SK-N-SH treated with all-trans-retinoic acid at 6 μM for 48 hours (cell line): ENCODE results near the gene WWTR1.

Experiments
- ATAC-seq: fragments of 200-7000 bp; cut with Tn5 transposase; 3 replicates; pipeline ENCODE4 v1.9.1; 2020; ENCODE audit warnings: mild to moderate bottlenecking, moderate library complexity
- ARNTL ChIP-seq: fragments of 450-650 bp; formaldehyde crosslinking; IDR thresholded peaks from 2 replicates; pipeline ENCODE4 v1.5.0; 2020; ENCODE audit warnings: low read depth, mild to moderate bottlenecking, moderate library complexity, borderline replicate concordance
- BACH2 ChIP-seq: fragments of 250-450 bp; sonication (Bioruptor Pico); IDR thresholded peaks from 2 replicates; pipeline ENCODE4 v1.9.0; 2021; ENCODE audit warnings: mild to moderate bottlenecking, borderline replicate concordance
- CREB5 ChIP-seq: fragments of 250-450 bp; sonication (Bioruptor Pico); IDR thresholded peaks from 2 replicates; pipeline ENCODE4 v1.5.1; 2020; ENCODE audit warnings: low read depth, mild to moderate bottlenecking, moderate library complexity
- CSDC2 ChIP-seq: fragments of 250-450 bp; sonication (Bioruptor Pico); IDR thresholded peaks from 2 replicates; pipeline ENCODE4 v1.5.0; 2020; ENCODE audit warnings: mild to moderate bottlenecking, moderate library complexity
- ESRRG ChIP-seq: fragments of 250-450 bp; sonication (Bioruptor Pico); IDR thresholded peaks from 2 replicates; pipeline ENCODE4 v1.6.1; 2021; ENCODE audit warnings: mild to moderate bottlenecking
- GLIS3 ChIP-seq: fragments of 250-450 bp; sonication (Bioruptor Pico); IDR thresholded peaks from 2 replicates; pipeline ENCODE4 v1.5.0; 2020; ENCODE audit warnings: mild to moderate bottlenecking, moderate library complexity
- ISL1 ChIP-seq: fragments of 250-450 bp; sonication (Bioruptor Pico); IDR thresholded peaks from 2 replicates; pipeline ENCODE4 v2.1.2; 2022; ENCODE audit warnings: mild to moderate bottlenecking, moderate library complexity
- OSR1 ChIP-seq: fragments of 250-450 bp; sonication (Bioruptor Pico); IDR thresholded peaks from 2 replicates; pipeline ENCODE4 v1.8.0; 2022; ENCODE audit warnings: moderate library complexity, mild to moderate bottlenecking, inconsistent platforms
- PATZ1 ChIP-seq: fragments of 250-450 bp; sonication (Bioruptor Pico); IDR thresholded peaks from 2 replicates; pipeline ENCODE4 v1.8.0; 2020; ENCODE audit warnings: mild to moderate bottlenecking, moderate library complexity, borderline replicate concordance
- POU6F1 ChIP-seq: fragments of 250-450 bp; sonication (Bioruptor Pico); IDR thresholded peaks from 2 replicates; pipeline ENCODE4 v1.8.0; 2021; ENCODE audit warnings: low read depth, mild to moderate bottlenecking, moderate library complexity, borderline replicate concordance
- PPARA ChIP-seq: fragments of 250-450 bp; sonication (Bioruptor Pico); IDR thresholded peaks from 2 replicates; pipeline ENCODE4 v1.5.0; 2020; ENCODE audit warnings: mild to moderate bottlenecking, borderline replicate concordance
- RARB ChIP-seq: fragments of 250-450 bp; sonication (Bioruptor Pico); IDR thresholded peaks from 2 replicates; pipeline ENCODE4 v1.8.0; 2021; ENCODE audit warnings: mild to moderate bottlenecking, moderate library complexity
- SNAI2 ChIP-seq: fragments of 250-450 bp; sonication (Bioruptor Pico); IDR thresholded peaks from 2 replicates; pipeline ENCODE4 v1.5.0; 2020; ENCODE audit warnings: mild to moderate bottlenecking, moderate library complexity
- TCF4 ChIP-seq: fragments of 250-450 bp; sonication (Bioruptor Pico); IDR thresholded peaks from 2 replicates; pipeline ENCODE4 v1.8.0; 2021; ENCODE audit warnings: mild to moderate bottlenecking, moderate library complexity, borderline replicate concordance
- TOX ChIP-seq: fragments of 250-450 bp; sonication (Bioruptor Pico); IDR thresholded peaks from 2 replicates; pipeline ENCODE4 v1.8.0; 2021; ENCODE audit warnings: mild to moderate bottlenecking, moderate library complexity, borderline replicate concordance
- TSHZ2 ChIP-seq: fragments of 250-450 bp; sonication (Bioruptor Pico); IDR thresholded peaks from 2 replicates; pipeline ENCODE4 v1.5.0; 2020; ENCODE audit warnings: mild to moderate bottlenecking, moderate library complexity
- ZC3H10 ChIP-seq: fragments of 250-450 bp; sonication (Bioruptor Pico); IDR thresholded peaks from 2 replicates; pipeline ENCODE4 v1.5.1; 2021; ENCODE audit warnings: mild to moderate bottlenecking, moderate library complexity
- ZFP3 ChIP-seq: fragments of 250-450 bp; sonication (Bioruptor Pico); IDR thresholded peaks from 2 replicates; pipeline ENCODE4 v1.5.0; 2020; ENCODE audit warnings: mild to moderate bottlenecking, moderate library complexity
- ZFP30 ChIP-seq: fragments of 450-650 bp; formaldehyde crosslinking; IDR thresholded peaks from 2 replicates; pipeline ENCODE4 v1.5.0; 2022; ENCODE audit warnings: mild to moderate bottlenecking, moderate library complexity
- ZNF565 ChIP-seq: fragments of 450-650 bp; formaldehyde crosslinking; conservative IDR thresholded peaks from 2 replicates; pipeline ENCODE4 v1.5.0; 2020; ENCODE audit warnings: low read depth, mild to moderate bottlenecking, moderate library complexity
- ZNF70 ChIP-seq: fragments of 450-650 bp; formaldehyde crosslinking; IDR thresholded peaks from 2 replicates; pipeline ENCODE4 v1.5.0; 2020; ENCODE audit warnings: mild to moderate bottlenecking, moderate library complexity
- ZNF8 ChIP-seq: fragments of 450-650 bp; formaldehyde crosslinking; IDR thresholded peaks from 2 replicates; pipeline ENCODE4 v1.5.0; 2020; ENCODE audit warnings: mild to moderate bottlenecking, moderate library complexity

Gene WWTR1

GRCh38 chr3:149494759-149495580 is 162.9 kb downstream of the WWTR1 start:
- no peak for TF ChIP-seq ISL1 (CRISPR knock-in tag)
- TF ChIP-seq ZNF565 (CRISPR knock-in tag): no peak
- no peak for TF ChIP-seq RARB (CRISPR knock-in tag)
- no peak for TF ChIP-seq ZNF70 (CRISPR knock-in tag)
- no peak for TF ChIP-seq CREB5 (CRISPR knock-in tag)
- TF ChIP-seq BACH2: no peak
- TF ChIP-seq PPARA (CRISPR knock-in tag): no peak
- no peak for TF ChIP-seq GLIS3 (CRISPR knock-in tag)
- TF ChIP-seq OSR1: no peak
- TF ChIP-seq CSDC2: no peak
- TF ChIP-seq POU6F1 (CRISPR knock-in tag): no peak
- TF ChIP-seq TOX (CRISPR knock-in tag): no peak
- no peak for TF ChIP-seq ZC3H10
- TF ChIP-seq TCF4 (CRISPR knock-in tag): no peak
- no peak for TF ChIP-seq ZFP3 (CRISPR knock-in tag)
- TF ChIP-seq ESRRG (CRISPR knock-in tag): no peak
- no peak for TF ChIP-seq ZNF8 (CRISPR knock-in tag)
- no peak for TF ChIP-seq SNAI2 (CRISPR knock-in tag)
- TF ChIP-seq PATZ1 (CRISPR knock-in tag): no peak
- peak; percentile 74 for ATAC-seq

GRCh38 chr3:149494022-149494758 is 163.6 kb downstream of the WWTR1 start:
- ATAC-seq: peak; percentile 93
- TF ChIP-seq TOX (CRISPR knock-in tag): no peak
- no peak for TF ChIP-seq ARNTL (CRISPR knock-in tag)
- no peak for TF ChIP-seq BACH2
- TF ChIP-seq ZNF565 (CRISPR knock-in tag): no peak
- TF ChIP-seq ZFP30 (CRISPR knock-in tag): no peak
- no peak for TF ChIP-seq SNAI2 (CRISPR knock-in tag)
- TF ChIP-seq ESRRG (CRISPR knock-in tag): no peak
- TF ChIP-seq OSR1: no peak
- no peak for TF ChIP-seq TSHZ2 (CRISPR knock-in tag)
- no peak for TF ChIP-seq ZNF8 (CRISPR knock-in tag)
- no peak for TF ChIP-seq TCF4 (CRISPR knock-in tag)
- TF ChIP-seq POU6F1 (CRISPR knock-in tag): no peak
- no peak for TF ChIP-seq PPARA (CRISPR knock-in tag)
- no peak for TF ChIP-seq ZFP3 (CRISPR knock-in tag)
